GM19395 (cell line): ENCODE measurements around the gene CDYL.

ENCODE experiments used
- ATAC-seq: cut with Tn5 transposase; IDR thresholded peaks from one replicate; pipeline ENCODE4 v1.9.1; 2021; ENCODE audit warnings: mild to moderate bottlenecking, moderate library complexity; ENCODE audit not compliant: unreplicated experiment

The CDYL gene

DNA sequence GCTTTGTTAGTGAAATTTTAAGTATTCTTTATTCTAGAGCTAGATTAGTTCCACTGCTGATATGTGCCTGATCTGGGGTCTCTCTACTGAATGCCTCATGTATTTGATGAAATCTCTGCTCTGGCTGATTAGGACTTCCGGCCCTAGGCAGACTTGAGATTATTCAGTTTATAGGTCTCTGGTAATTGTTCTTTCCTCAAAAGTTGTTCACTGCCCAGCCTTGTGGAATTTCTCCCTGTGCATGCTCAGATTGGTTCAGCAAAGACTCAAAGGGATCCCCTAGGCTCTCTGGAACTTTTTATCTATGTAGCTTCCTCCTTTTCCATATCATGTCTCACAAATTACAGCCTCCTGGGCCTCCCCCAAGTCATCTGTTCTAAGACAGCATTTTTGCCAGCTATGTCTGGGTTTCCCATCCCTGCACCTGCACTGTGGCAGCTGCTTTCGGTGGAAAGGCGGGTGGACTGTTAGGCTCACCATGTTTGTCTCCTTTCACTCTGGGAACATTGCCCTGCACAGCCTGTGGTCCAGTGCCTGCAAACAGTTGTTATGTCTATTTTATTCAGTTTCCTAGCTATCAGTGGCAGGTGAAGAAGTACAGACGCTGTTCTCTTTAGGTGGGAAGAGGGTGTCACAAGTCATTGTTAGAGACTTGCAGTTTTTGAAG is 154.0 kb downstream of the CDYL start:
- ATAC-seq, result no peak

DNA sequence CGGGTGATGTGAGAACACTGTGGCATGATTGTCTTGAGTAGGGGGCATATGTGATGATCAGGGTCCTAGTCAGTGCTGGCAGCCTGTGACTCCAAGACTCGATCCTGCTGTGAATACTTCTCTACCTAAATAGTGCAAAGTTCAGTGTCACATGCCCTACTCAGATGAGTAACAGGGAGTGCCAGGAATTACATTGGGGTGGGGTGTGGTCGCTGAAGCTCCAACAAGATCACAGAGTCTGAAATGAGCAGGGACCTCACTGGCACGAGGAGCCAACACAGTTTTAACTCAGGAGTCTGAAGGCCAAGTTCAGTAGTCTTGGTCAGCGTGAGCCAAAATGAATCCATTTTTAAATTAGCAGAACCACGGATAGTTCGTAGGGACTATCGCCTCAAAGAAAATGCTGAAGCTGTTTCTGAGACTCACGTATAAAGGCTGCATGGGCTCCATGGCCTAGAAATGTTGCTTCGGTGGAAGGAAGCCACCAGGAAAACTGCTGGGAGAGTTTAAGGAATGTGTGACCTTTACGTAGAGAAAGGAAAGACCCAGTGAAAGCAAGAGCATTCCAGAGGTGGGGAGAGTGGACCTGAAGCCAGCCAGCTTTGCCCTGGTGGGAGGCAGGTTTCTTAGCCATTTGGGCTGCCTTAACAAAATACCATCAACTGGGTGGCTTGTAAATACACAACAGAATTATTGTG is 155.5 kb downstream of the CDYL start:
- ATAC-seq, result no peak

DNA sequence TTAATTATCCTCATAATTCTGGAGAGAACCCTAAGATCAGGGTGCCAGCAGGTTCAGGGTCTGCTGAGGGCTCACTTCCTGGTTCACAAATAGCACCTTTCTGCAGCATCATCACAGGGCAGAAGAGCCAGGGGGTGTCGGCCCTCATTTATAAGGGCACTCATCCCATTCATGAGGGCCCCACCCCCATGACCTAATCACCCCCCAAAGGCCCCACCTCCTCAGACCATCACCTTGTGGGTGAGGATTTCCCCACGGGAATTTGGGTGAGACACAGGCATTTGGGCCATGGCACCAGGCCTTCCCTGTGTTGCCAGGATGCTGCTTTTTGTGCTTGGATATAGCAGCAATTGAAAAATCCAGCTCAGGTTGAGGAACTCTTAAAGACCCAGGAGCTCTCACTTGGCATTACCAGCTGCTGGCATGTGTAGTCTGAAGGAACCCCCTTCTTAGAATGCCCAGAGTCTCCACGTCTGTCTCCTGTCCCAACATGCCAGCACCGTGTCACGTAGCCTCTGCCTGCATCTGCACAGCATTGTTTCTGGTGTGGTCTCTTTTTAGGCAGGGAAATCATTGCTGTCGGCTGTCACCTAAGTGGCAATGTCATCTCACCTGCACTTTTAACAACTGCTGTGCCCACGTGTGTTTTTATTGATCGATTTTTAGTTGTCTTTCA is 156.2 kb downstream of the CDYL start:
- no peak for ATAC-seq

DNA sequence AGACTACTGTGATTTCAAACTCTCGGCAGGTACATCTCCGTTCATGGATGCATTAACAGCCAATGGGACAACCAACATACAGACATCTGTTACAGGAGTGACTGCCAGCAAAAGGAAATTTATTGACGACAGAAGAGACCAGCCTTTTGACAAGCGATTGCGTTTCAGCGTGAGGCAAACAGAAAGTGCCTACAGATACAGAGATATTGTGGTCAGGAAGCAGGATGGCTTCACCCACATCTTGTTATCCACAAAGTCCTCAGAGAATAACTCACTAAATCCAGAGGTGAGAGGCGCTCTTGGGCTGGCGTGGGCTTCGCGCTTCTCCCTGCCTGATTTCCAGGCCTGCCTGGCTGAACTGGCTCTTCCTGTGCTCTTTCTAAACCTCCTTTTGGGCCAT is 159.3 kb downstream of the CDYL start:
- ATAC-seq, result no peak

DNA sequence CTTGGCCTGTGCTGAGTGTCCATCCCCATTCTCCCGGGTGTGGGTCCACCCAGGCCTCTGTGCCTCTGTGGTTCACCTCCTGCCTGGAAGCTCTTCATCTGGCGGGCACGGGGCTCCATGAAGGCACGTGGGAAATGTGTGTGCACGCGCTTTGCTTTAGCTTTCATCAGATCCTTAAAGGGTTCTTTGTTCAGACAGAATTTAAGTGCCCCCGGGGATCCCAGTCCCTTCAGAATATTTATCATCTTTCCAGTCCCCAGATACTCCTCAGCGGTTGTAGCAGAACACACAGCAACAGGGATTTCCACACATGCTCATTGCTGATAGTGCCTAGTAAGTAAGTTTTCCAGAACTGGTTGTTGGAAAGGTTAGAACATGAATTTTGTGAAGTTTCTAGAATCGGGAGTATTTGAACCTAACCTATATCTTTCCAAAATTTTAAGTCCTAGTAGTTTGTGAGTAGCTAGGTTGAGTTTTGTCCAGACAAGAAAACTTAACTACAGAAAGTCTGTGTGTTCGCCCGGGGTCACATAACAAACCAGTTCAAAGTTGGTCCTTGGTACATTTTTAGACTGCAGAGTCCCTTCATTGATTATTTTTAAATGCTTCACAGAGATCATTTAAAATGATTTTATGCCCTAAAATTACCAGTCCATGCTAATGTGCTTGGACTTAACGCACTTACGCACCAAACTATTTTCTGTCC is 159.9 kb downstream of the CDYL start:
- no peak for ATAC-seq

DNA sequence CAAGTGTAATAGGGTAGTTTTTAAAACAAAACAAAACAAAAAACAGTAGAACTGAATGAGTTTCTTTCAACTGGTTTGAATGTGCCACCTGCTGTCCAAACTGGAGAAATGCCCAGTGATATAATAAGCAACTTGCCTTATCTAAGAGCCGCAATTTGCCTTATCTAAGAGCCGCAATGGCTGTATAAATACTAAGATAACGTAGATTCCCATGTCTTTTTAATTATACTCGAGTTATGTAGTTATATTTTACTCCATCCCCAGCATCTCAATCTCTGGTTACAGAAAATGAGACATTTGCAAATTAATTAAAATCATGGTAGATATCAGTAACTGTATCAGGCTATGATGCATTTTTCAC is 160.5 kb downstream of the CDYL start:
- ATAC-seq, result no peak

DNA sequence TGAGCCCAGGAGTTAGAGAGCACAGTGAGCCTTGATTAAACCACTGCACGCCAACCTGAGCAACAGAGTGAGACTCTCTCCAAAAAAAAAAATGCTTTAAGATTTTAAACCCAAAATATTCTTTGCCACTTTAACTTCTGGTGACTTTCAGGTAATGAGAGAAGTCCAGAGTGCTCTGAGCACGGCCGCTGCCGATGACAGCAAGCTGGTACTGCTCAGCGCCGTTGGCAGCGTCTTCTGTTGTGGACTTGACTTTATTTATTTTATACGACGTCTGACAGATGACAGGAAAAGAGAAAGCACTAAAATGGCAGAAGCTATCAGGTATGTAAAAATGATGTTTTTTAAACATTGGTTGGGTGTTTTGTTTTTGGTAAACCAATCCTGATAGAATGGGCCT is 161.2 kb downstream of the CDYL start:
- no peak for ATAC-seq

DNA sequence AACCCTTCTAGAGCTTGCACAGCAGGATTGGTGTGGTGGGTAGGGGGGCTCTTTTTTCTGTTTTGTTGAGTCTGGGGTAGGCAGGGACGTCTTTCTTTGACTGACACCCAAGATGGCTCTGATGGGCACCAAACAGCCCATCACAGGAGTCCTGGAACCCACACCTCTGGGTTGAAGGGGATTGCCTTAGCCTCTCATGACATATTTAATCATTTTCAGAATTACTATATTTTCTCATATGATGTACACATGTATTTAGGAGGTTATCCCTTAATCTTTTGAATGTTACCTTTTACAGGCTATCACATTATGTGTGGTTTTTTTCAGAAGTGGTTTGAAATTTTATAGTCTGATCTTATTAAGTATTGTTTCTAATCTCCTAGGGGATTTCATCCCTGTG is 163.0 kb downstream of the CDYL start:
- ATAC-seq, result no peak

DNA sequence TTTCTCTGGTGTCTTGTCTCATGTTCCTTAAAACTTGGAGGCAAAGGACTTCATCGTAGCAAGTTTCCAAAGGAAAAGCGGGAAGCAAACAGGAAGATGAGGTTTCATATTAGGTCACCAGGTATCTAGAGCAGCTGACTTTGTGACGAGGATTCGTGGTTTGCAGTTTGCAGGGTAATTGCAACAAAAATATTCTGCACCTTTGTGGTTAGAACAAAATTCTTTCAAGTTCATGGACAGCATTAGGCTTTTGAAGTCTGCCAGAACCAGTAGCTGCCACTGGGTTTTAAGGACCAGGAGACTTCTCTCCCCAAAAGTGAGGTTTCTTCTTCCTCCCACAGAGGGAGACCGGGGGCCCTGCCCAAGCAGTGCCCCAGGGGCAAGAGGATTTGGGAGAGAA is 164.2 kb downstream of the CDYL start:
- no peak for ATAC-seq

DNA sequence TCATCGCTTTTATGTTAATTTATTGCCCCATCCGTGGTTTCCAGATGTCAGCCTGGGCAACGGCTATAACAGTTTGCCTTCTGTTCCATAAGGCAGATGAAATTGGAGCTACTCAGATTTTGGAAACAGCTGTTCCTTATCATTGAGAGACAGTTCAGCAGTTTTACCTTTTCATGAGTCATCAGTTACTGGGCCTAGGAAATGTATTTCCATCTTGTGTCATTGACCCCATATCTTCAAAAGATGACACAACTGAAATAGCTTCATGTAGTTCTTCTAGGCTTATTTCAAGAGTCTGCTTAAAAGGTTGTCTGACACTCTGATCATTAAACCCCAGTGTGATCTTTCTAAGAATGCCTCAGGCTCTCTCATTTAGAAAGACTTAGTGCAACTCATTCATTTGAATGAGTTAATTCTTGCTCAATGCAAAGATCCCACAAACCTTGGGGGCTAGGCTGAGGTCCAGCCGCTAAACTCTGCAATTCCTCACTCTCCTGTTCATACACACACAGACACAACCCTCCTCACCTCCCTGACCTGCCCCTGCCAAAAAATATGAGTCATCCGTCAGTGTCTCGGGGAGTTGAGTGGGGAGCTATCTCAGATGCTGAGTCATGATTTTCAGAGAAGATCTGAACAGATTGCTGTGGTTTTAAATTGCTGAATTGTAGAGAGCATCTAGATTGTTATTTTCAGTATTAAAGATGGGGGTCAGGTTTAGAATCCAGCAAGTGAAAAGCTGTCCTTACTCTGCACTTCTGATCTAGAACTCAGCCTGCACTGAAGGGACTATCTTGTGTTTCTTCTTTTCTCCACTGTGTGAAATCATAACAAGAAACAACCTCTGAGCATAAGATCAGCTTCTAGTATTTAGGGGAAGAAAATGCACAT is 165.8 kb downstream of the CDYL start:
- ATAC-seq, result peak; percentile 70

DNA sequence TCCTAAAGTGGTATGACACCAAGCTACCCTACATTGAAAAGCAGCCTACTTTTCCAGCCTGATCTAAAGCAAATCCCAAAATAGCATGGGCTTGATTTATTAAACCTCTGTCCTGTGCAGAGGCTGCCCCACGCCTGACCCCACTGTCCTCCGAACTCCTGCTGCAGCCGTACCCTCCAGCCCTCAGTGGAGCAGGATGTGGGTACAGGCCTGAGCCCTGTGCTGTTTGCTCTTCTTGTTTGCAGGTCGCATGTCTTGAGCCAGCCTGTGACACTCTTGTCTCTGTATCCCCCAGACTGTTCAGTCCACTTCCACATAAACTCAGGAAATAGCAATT is 166.4 kb downstream of the CDYL start:
- ATAC-seq, result no peak

DNA sequence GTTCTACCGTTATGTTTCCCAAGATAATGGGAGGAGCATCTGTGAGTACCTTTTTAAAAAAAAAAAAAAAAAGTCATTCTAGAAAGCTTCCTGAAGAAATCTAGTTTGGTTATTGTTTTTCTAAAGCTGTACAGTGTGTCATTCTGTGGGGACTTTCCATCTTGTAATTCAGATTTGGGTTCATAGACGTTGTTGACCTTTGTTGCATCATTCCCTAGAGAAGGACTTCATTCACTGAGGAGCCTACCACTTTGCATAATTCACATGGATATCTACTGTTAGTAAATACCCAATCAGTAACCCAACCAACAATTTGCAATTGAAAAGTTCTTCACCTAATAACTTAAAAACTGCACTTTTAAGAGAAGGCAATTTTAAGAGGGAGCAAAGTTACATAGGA is 167.5 kb downstream of the CDYL start:
- no peak for ATAC-seq

DNA sequence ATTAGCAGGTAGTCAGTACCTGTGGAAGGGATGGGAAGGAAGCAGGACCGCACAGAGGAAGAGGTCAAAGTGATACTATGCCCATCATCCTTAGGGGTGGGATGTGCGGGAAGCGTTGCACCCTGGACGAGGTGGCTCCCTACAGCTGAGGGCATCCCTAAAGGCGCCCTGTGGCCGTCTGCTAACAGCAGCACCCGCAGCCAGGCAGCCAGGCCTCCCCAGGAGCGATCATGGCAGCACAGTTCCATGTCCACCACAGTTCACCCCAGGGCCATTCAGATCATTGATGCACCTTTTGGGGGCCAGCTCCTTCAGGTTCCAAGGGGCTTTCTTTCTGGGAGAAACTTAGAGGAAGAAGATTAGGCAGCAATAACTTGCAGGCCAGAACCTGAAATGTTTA is 168.1 kb downstream of the CDYL start:
- ATAC-seq, result no peak

DNA sequence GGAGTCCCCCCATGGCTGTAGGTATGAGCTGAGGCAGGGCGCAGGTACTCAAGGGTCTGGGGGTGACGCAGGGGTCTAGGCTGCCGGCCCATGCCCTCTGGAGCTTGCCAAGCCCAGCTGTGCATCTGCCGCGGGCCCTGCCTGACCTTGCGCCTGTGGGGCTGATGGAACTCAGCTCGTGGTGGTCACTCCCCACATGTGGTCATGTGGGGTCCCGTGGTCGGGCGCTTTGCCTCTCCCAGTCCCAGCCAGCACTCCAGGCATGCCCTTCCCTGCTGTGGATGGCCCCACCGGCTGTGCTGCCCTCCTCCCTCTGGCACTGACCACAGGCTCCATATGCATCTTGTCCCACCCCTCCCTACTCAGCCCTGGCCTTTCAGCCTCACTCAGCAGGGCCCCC is 170.3 kb downstream of the CDYL start:
- no peak for ATAC-seq

DNA sequence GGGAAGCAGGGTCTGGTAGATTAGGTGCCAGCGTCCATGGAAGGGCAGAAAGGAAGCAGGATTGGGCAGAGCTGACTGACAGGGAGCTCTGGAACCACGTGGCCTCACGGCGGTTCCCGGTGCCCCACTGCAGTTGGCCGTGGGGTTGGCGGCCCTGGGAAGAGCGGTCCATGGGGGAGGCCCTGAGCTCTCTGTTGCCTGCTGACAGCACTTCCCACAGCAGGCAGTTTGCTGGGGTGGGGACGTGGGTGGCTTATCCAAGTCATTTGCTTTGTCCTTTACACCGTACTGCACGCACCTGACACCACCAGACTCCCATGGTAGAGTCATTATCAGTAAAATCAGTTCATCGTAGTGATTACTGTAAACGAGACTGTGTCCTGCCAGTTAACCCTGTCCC is 171.5 kb downstream of the CDYL start:
- ATAC-seq, result no peak

DNA sequence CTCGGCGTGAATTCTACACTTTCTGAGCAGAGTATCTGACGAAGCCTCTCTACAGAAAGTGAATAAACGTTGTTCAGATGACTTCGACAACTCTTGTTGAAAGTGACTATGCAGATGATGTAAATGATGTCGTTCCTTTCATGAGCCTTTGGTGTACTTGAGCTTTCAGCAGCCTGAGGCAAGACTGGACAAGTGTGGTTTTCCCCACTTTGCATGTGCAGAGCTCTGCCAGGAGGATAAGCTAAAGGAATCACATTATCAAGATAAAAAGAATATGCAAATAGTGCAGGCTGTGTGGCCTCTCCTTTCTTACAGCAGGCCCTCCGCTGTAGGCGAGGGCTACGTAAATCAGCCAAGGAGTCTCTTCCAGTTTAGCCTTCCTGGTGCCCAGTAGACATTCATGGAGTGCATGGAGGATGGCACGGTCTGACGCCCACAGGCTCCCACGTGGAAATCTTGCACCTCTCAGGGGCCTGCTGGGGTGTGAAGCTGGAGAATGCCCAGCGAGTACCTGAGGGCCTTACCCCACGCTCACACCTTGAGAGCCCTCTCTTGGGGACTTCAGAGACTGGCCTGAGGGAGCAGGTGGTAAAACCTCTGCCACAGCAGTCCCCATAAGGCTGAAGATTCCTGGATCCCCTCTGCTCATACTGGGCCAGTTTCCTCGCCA is 172.7 kb downstream of the CDYL start:
- ATAC-seq, result no peak

DNA sequence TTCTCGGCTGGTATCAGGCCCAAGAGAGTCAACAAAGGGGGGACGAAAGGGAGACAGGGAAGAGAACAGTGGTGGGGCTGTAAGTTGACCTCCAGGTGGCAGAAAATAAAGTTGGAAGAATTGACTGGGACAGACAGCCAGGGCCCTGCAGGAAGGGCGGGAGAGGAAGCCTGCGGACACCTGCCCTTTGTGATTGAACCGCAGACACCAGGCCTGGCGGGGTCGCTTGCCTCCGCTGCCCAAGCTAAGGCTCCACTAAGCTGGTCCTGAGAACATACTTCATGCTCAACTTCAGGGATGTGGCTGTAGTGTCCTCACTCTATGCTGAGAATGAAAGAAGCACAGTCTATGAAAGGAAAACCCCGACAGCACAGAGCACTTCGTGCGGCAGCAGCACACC is 173.9 kb downstream of the CDYL start:
- ATAC-seq, result no peak

DNA sequence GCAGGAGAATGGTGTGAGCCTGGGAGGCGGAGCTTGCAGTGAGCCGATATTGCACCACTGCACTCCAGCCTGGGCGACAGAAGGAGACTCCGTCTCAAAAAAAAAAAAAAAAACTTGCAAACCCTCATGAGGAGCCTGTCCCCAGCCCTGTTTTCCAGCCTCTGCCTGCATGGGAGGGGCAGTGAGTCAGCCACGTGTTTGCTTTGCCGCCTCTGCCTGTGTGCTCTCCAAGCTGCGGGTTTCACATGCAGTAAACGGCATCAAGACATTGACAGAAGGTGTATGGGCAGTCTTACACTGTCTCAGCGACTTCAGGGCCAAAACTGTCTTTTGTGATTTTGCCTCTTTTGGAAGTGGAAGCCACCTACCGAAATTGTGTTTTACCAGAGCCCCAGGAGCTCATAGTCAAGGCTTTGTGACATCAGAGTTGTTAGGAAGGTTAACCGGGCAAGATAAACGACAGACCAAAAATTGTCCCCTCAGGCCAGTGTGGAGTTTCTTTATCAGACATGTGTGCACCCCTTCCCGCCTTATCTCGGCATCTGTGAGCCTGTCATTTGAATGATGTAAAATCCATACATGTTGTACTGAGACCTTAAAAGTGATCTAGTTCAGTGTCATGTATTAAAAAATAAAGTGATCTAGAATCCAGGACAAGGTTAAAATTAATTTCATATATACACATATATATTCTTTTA is 174.8 kb downstream of the CDYL start:
- no peak for ATAC-seq

DNA sequence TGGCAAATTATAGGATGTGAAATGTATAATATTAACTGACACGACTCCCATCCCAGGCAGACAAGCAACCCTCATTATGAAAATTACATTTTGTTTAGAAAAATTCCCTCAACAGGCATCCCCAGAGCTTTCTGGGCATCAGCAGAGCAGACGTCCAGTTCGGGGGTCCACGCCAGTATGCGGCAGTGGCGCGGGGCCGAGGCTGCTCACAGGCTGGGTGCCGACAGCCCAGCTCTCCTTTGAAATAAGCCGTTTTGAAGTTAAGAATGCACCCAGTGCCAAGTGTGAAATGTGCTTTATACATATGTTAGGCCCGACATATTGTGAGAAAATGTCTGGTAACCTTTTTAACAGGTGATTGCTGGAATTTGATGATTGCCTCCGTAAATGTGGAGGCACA is 177.2 kb downstream of the CDYL start:
- ATAC-seq, result no peak

DNA sequence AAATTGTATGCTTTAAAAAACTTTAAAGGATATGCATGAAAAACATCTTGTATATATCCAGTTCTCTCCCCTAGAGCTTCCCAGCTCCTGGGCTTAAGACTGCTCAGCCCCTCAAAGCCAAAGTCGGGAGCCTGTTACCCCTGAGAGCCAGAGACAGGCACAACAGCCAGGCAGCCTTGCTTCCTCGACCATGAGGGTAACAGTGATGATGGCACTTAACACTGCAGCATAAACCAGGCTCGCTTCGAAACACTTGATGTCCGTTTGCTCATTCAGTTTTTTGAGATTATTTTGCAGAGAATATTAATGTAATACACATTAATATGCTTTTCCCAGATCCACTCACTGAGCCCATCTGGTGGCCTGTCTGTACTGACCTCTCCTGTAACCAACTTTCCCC is 180.4 kb downstream of the CDYL start:
- ATAC-seq, result no peak
